Measurements from ENCODE around the gene GABPB2.

- no peak for TF ChIP-seq CTCF (IDR thresholded peaks at IDR 0.05)
- no peak for TF ChIP-seq EP300 (IDR thresholded peaks at IDR 0.05)
- no peak for TF ChIP-seq POLR2AphosphoS5 (IDR thresholded peaks at IDR 0.05)
- TF ChIP-seq POLR2A (IDR thresholded peaks at IDR 0.05) = no peak
These were observed 96.0 kb downstream of the GABPB2 start for GRCh38 chr1:151166505-151166956.

All from upper lobe of left lung (tissue), 4 donors.